Parathyroid adenoma (tissue), 2 donors: ENCODE data around the gene CCDC102A.

Experiments
- H2AFZ ChIP-seq: fragments of 300-600 bp; sonication (generic); one replicate; pipeline ENCODE4 v1.7.0; 2017; ENCODE audit warnings: antibody characterized with exemption, mild to moderate bottlenecking
- H3K27ac ChIP-seq: fragments of 300-600 bp; sonication (generic); one replicate; pipeline ENCODE4 v1.7.0; 2017
- H3K27me3 ChIP-seq: fragments of 300-600 bp; sonication (generic); one replicate; pipeline ENCODE4 v1.7.0; 2017; ENCODE audit warnings: low read length; ENCODE audit not compliant: control insufficient read depth, insufficient read depth
- H3K36me3 ChIP-seq: fragments of 300-600 bp; sonication (generic); one replicate; pipeline ENCODE4 v1.7.0; 2017; ENCODE audit warnings: low read length; ENCODE audit not compliant: control insufficient read depth, insufficient read depth
- H3K4me1 ChIP-seq: fragments of 300-600 bp; sonication (generic); one replicate; pipeline ENCODE4 v1.7.0; 2017; ENCODE audit warnings: control low read depth
- H3K4me2 ChIP-seq: fragments of 300-600 bp; sonication (generic); one replicate; pipeline ENCODE4 v1.7.0; 2017; ENCODE audit warnings: low read length
- H3K4me3 ChIP-seq: fragments of 300-600 bp; sonication (generic); one replicate; pipeline ENCODE4 v1.7.0; 2017; ENCODE audit warnings: low read depth, low read length
- H3K79me2 ChIP-seq: fragments of 300-600 bp; sonication (generic); one replicate; pipeline ENCODE4 v1.7.0; 2017; ENCODE audit warnings: control low read depth
- H3K9ac ChIP-seq: fragments of 300-600 bp; sonication (generic); one replicate; pipeline ENCODE4 v1.7.0; 2017; ENCODE audit warnings: mild to moderate bottlenecking
- H3K9me3 ChIP-seq: fragments of 300-600 bp; sonication (generic); one replicate; pipeline ENCODE4 v1.7.0; 2017; ENCODE audit warnings: low read length; ENCODE audit not compliant: control insufficient read depth
- CTCF ChIP-seq: fragments of 300-600 bp; sonication (generic); IDR thresholded peaks from one replicate; pipeline ENCODE4 v1.7.0; 2017; ENCODE audit warnings: antibody characterized with exemption, mild to moderate bottlenecking
- donor health status: primary hyperparathyroidism.

The CCDC102A gene

DNA sequence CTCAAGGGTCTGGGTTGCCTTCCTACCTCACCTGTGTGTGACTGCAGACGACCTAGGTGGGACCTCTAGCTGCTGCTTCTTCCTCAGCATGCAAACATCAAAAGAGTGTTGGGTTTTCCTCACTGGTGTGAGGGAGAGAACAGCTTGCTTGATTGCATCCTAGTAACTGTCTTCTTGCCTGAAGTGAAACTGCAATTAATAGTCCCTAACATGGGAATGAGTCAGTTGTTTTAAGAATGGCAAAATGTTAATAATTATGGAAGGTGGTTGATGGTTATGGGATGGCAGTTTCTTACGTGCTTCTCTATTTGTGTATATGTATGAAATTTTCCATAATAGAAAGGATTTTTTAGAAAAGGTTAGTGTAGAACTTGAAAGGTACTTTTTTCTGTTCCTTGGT is 68.0 kb downstream of the CCDC102A start:
- H3K9me3 ChIP-seq = no peaks in the 10 kb centered on the region
- no peaks in the 10 kb centered on the region for H3K36me3 ChIP-seq
- H3K27ac ChIP-seq = no peak overlapping the region
- no peak overlapping the region for H3K4me2 ChIP-seq
- peaks cover 8% of the 10 kb centered on the region for H3K79me2 ChIP-seq
- TF ChIP-seq CTCF = no peak
- H3K27me3 ChIP-seq = no peaks in the 10 kb centered on the region
- H2AFZ ChIP-seq = no peak overlapping the region
- no peak overlapping the region for H3K9ac ChIP-seq
- H3K4me1 ChIP-seq = peaks cover 17% of the 10 kb centered on the region
- H3K4me3 ChIP-seq = no peak overlapping the region

GRCh38 chr16:57464523-57464922 is 71.8 kb downstream of the CCDC102A start:
- H3K4me3 ChIP-seq = no peak overlapping the region
- no peaks in the 10 kb centered on the region for H3K36me3 ChIP-seq
- H3K4me2 ChIP-seq = no peak overlapping the region
- no peak for TF ChIP-seq CTCF
- H2AFZ ChIP-seq = no peak overlapping the region
- no peaks in the 10 kb centered on the region for H3K27me3 ChIP-seq
- H3K79me2 ChIP-seq = peaks cover 13% of the 10 kb centered on the region
- H3K9ac ChIP-seq = no peak overlapping the region
- H3K9me3 ChIP-seq = no peaks in the 10 kb centered on the region
- no peak overlapping the region for H3K27ac ChIP-seq
- H3K4me1 ChIP-seq = peaks cover 9% of the 10 kb centered on the region

GRCh38 chr16:57462978-57463362 is 73.4 kb downstream of the CCDC102A start:
- Histone ChIP-seq H3K27ac (no peak overlapping the region), H3K4me2 (peak overlapping the region; percentile 82), H3K9ac (no peak overlapping the region), H3K79me2 (peaks cover 13% of the 10 kb centered on the region), H3K27me3 (no peaks in the 10 kb centered on the region), H2AFZ (peak overlapping the region; percentile 60), H3K4me1 (peaks cover 9% of the 10 kb centered on the region), H3K4me3 (peak overlapping the region; percentile 64), H3K36me3 (no peaks in the 10 kb centered on the region), H3K9me3 (no peaks in the 10 kb centered on the region)
- no peak for TF ChIP-seq CTCF

GRCh38 chr16:57462209-57462977 is 74.0 kb downstream of the CCDC102A start, which contains the start of gene POLR2C:
TSS of gene POLR2C (plus strand) at chr16:57462679. CDS start at chr16:57462725, 46 bp downstream.
- Histone ChIP-seq H3K4me3 (peak within 1 kb of the TSS; percentile 64), H2AFZ (peak within 1 kb of the TSS; percentile 60), H3K9ac (no peak within 1 kb of the TSS), H3K27ac (peak within 1 kb of the TSS; percentile 42), H3K9me3 (no peaks in the 10 kb centered on the region), H3K27me3 (no peaks in the 10 kb centered on the region), H3K36me3 (no peaks in the 10 kb centered on the region), H3K4me2 (peak within 1 kb of the TSS; percentile 82), H3K4me1 (peaks cover 9% of the 10 kb centered on the region), H3K79me2 (peaks cover 13% of the 10 kb centered on the region)
- peak; percentile 96 for TF ChIP-seq CTCF
